ENCODE results near the gene ARMC7. TPM values are rescaled to one million over a fixed set of nuclear protein-coding genes. Genes with fewer than 3 reads are reported as not detected.
"Not testable (repeated sequence)": the region's sequence is repeated elsewhere in the genome, so short reads cannot be mapped to it uniquely, and the experiment has no call there.

Gene ARMC7
- total RNA-seq, 2 donors from 2014 or later = 6.7 to 7.9 TPM

- ATAC-seq (peak; percentile 100), DNase-seq (peak; percentile 98 to 99 (median 99))
- H3K27ac ChIP-seq = peak within 1 kb of the TSS; percentile 13 to 81 (median 50)
- no peaks in the 10 kb centered on the region for H3K9me3 ChIP-seq
- H3K27me3 ChIP-seq = no peaks in the 10 kb centered on the region
- 2 to 13% methylated on average over 11 to 62 of the region's 67 CpGs for WGBS, 2 donors
- peaks cover 16% of the 10 kb centered on the region for H3K4me1 ChIP-seq
- TF ChIP-seq CTCF (IDR thresholded peaks at IDR 0.05) (peak in 1 of 7 experiments; percentile 8), POLR2A (IDR thresholded peaks at IDR 0.05) (peak; percentile 98 to 99 (median 99))
- H3K36me3 ChIP-seq (replicated peaks in 1 of 2; ENCODE audit: insufficient read depth in 1 of 2, low read depth in 2 of 2) = no peaks in the 10 kb centered on the region
- intact Hi-C loops (cut with DNase I) = no loop called here
- H3K4me3 ChIP-seq = peak within 1 kb of the TSS; percentile 44 to 66
These were observed 44.7 kb downstream of the ARMC7 start, which contains the start of gene JPT1 for GRCh38 chr17:75154195-75155106. Gene JPT1, minus strand, starts transcription at chr17:75154512. Its CDS starts 115 bp downstream, at chr17:75154397.

- ATAC-seq = no peak
- TF ChIP-seq CTCF (IDR thresholded peaks at IDR 0.05) (no peak), POLR2A (IDR thresholded peaks at IDR 0.05) (no peak)
- no peaks in the 10 kb centered on the region for H3K9me3 ChIP-seq
- DNase-seq = no peak
- peak overlapping the region in 1 of 4 donors; percentile 13 for H3K27ac ChIP-seq
- H3K4me1 ChIP-seq = peaks cover 16% of the 10 kb centered on the region
- WGBS, 2 donors = 86 to 87% methylated on average over 3 of the region's 3 CpGs
- intact Hi-C loops (cut with DNase I) = no loop called here
- no peaks in the 10 kb centered on the region for H3K36me3 ChIP-seq (replicated peaks in 1 of 2; ENCODE audit: insufficient read depth in 1 of 2, low read depth in 2 of 2)
- no peaks in the 10 kb centered on the region for H3K27me3 ChIP-seq
- no peak overlapping the region for H3K4me3 ChIP-seq
These were observed 45.4 kb downstream of the ARMC7 start for GRCh38 chr17:75155191-75155601.

- intact Hi-C loops (cut with DNase I); DNase-seq; H3K36me3 ChIP-seq (replicated peaks in 1 of 2; ENCODE audit: insufficient read depth in 1 of 2, low read depth in 2 of 2); ATAC-seq; H3K27me3 ChIP-seq; H3K27ac ChIP-seq; H3K4me1 ChIP-seq; H3K4me3 ChIP-seq; H3K9me3 ChIP-seq: not testable (repeated sequence)
- 89 to 90% methylated on average over 8 of the region's 8 CpGs for WGBS, 2 donors
These were observed 48.7 kb downstream of the ARMC7 start for GRCh38 chr17:75158480-75158879.

- H3K4me3 ChIP-seq = no peak overlapping the region
- no peak for TF ChIP-seq POLR2A (IDR thresholded peaks at IDR 0.05)
- TF ChIP-seq CTCF (IDR thresholded peaks at IDR 0.05) = no peak
- DNase-seq (no peak), ATAC-seq (no peak)
- no peaks in the 10 kb centered on the region for H3K9me3 ChIP-seq
- peaks cover 5% of the 10 kb centered on the region for H3K4me1 ChIP-seq
- no peak overlapping the region for H3K27ac ChIP-seq
- WGBS, 2 donors = 91 to 93% methylated on average over 4 of the region's 4 CpGs
- no peaks in the 10 kb centered on the region for H3K36me3 ChIP-seq (replicated peaks in 1 of 2; ENCODE audit: insufficient read depth in 1 of 2, low read depth in 2 of 2)
- no peaks in the 10 kb centered on the region for H3K27me3 ChIP-seq
- intact Hi-C loops (cut with DNase I) = no loop called here
These were observed 49.6 kb downstream of the ARMC7 start for GRCh38 chr17:75159196-75160031.

- ATAC-seq = no peak
- Histone ChIP-seq H3K36me3 (replicated peaks in 1 of 2; ENCODE audit: insufficient read depth in 1 of 2, low read depth in 2 of 2) (no peaks in the 10 kb centered on the region), H3K27ac (no peak overlapping the region), H3K4me3 (no peak overlapping the region), H3K9me3 (no peaks in the 10 kb centered on the region), H3K4me1 (no peaks in the 10 kb centered on the region), H3K27me3 (no peaks in the 10 kb centered on the region)
- TF ChIP-seq CTCF (IDR thresholded peaks at IDR 0.05) (no peak), POLR2A (IDR thresholded peaks at IDR 0.05) (no peak)
- DNase-seq = no peak
- 87 to 89% methylated on average over 5 of the region's 5 CpGs for WGBS, 2 donors
- intact Hi-C loops (cut with DNase I) = no loop called here
These were observed 50.4 kb downstream of the ARMC7 start for GRCh38 chr17:75160211-75160610.

Measured in body of pancreas (tissue), 4 donors.